Ecto neural progenitor cell (in vitro differentiated cells): ENCODE data around the gene ZXDC.

Source experiments
- DNase-seq: peaks from one replicate; pipeline ENCODE4 v3.0.0-alpha.2; 2018; ENCODE audit warnings: low spot score

Gene ZXDC

GRCh38 chr3:126475413-126476114, at the start of gene ZXDC:
Gene ZXDC, minus strand, starts transcription at chr3:126475891. Its CDS starts 26 bp downstream, at chr3:126475865.
- DNase-seq: peak; percentile 96

GRCh38 chr3:126525091-126525852, 49.6 kb upstream of the ZXDC start:
- DNase-seq: no peak

GRCh38 chr3:126524429-126524988, 48.8 kb upstream of the ZXDC start:
- peak; percentile 65 for DNase-seq

GRCh38 chr3:126523745-126524428, 48.2 kb upstream of the ZXDC start, which contains the start of gene CHST13:
Gene CHST13, plus strand, starts transcription at chr3:126524155. Its CDS starts 178 bp downstream, at chr3:126524333.
- peak; percentile 78 for DNase-seq

GRCh38 chr3:126522363-126522788, 46.7 kb upstream of the ZXDC start:
- DNase-seq: peak; percentile 80

GRCh38 chr3:126521122-126521891, 45.6 kb upstream of the ZXDC start:
- no peak for DNase-seq

- no peak for DNase-seq
Observed at GRCh38 chr3:126519506-126520455, 44.1 kb upstream of the ZXDC start.

- DNase-seq: no peak
Observed at GRCh38 chr3:126518779-126519177, 43.1 kb upstream of the ZXDC start.

GRCh38 chr3:126517986-126518778, 42.5 kb upstream of the ZXDC start:
- DNase-seq: no peak

- no peak for DNase-seq
Observed at GRCh38 chr3:126517291-126517951, 41.7 kb upstream of the ZXDC start, which contains the start of gene UROC1. Gene UROC1, minus strand, starts transcription at chr3:126517773. Its CDS starts 54 bp downstream, at chr3:126517719.

GRCh38 chr3:126516936-126517290, 41.2 kb upstream of the ZXDC start:
- DNase-seq: no peak

GRCh38 chr3:126516152-126516935, 40.7 kb upstream of the ZXDC start:
- DNase-seq: no peak

GRCh38 chr3:126515066-126515706, 39.5 kb upstream of the ZXDC start:
- DNase-seq: no peak

- no peak for DNase-seq
Observed at GRCh38 chr3:126514161-126514560, 38.5 kb upstream of the ZXDC start.

GRCh38 chr3:126512916-126513650, 37.4 kb upstream of the ZXDC start:
- no peak for DNase-seq

GRCh38 chr3:126512026-126512425, 36.3 kb upstream of the ZXDC start:
- DNase-seq: no peak

- no peak for DNase-seq
Observed at GRCh38 chr3:126511291-126511690, 35.6 kb upstream of the ZXDC start.
